Prostate gland (tissue), 2 donors: Measurements from ENCODE around the gene APOBEC3G.

Experiments
- POLR2A ChIP-seq: fragments of 450-650 bp; IDR thresholded peaks from one replicate; pipeline ENCODE4 v1.6.1; 2016; ENCODE audit warnings: antibody characterized with exemption, mild to moderate bottlenecking
- POLR2AphosphoS5 ChIP-seq: sonication (generic); formaldehyde crosslinking; IDR thresholded peaks from one replicate; pipeline ENCODE4 v1.6.1; 2017; ENCODE audit warnings: antibody characterized with exemption
- TF ChIP-seq, protein P1 (sequence below), 4 experiments: fragments of 200-600 bp in 2 of 4; fragments of 450-650 bp in 2 of 4; sonication (generic) in 2 of 4; IDR thresholded peaks; 1 replicate in 3 of 4; 2 replicates in 1 of 4; pipeline ENCODE4 v1.5.1; 2016 to 2019; ENCODE audit warnings: antibody characterized with exemption in 4 of 4, mild to moderate bottlenecking in 2 of 4, moderate library complexity in 2 of 4

DNA sequence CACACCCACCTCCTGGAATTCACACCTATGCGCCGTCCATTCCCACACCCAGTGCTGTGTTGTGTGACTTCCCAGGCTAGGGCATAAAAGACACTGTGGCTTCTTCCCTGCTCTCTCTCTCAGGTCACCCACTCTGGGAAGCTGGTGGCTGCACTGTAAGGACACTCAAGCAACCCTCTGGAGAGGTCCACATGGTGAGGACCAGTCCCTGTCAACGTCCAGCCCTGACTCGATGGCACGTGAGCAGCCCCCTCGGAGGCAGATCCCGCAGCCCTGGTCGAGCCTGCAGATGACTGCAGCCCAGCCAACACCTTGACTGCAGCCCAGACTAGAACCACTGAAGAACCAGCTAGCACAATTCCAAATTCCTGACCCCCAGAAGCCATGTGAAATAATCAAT lies 59.2 kb downstream of the APOBEC3G start:
- TF ChIP-seq POLR2A (no peak), POLR2AphosphoS5 (no peak)
- TF ChIP-seq, protein P1, sequence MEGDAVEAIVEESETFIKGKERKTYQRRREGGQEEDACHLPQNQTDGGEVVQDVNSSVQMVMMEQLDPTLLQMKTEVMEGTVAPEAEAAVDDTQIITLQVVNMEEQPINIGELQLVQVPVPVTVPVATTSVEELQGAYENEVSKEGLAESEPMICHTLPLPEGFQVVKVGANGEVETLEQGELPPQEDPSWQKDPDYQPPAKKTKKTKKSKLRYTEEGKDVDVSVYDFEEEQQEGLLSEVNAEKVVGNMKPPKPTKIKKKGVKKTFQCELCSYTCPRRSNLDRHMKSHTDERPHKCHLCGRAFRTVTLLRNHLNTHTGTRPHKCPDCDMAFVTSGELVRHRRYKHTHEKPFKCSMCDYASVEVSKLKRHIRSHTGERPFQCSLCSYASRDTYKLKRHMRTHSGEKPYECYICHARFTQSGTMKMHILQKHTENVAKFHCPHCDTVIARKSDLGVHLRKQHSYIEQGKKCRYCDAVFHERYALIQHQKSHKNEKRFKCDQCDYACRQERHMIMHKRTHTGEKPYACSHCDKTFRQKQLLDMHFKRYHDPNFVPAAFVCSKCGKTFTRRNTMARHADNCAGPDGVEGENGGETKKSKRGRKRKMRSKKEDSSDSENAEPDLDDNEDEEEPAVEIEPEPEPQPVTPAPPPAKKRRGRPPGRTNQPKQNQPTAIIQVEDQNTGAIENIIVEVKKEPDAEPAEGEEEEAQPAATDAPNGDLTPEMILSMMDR (IDR thresholded peaks at IDR 0.05): no peak
